OCI-LY3 (cell line): ENCODE measurements around the gene NHERF2.

Experiments
- H2AFZ ChIP-seq: fragments of 200-600, 300-600 bp; shearing (Covaris generic); 2 replicates; pipeline ENCODE4 v1.6.0; 2014; ENCODE audit warnings: antibody characterized with exemption, low read depth, low read length
- H3K27ac ChIP-seq: fragments of 200-600, 300-600 bp; sonication (generic); 2 replicates; pipeline ENCODE4 v1.5.1; 2014; ENCODE audit warnings: mild to moderate bottlenecking, low read length, moderate library complexity, mixed read lengths
- H3K27me3 ChIP-seq: fragments of 200-600, 300-600 bp; sonication (generic); 2 replicates; pipeline ENCODE4 v1.6.1; 2014; ENCODE audit warnings: low read depth, low read length, mixed read lengths
- H3K36me3 ChIP-seq: fragments of 200-600, 300-600 bp; sonication (generic); replicated peaks from 2 replicates; pipeline ENCODE3; 2014; ENCODE audit warnings: low read depth, low read length, mixed read lengths
- H3K4me1 ChIP-seq: fragments of 300-600, 200-600 bp; sonication (generic); 2 replicates; pipeline ENCODE4 v1.6.1; 2014; ENCODE audit warnings: low read length, mixed read lengths
- H3K4me2 ChIP-seq: fragments of 200-600, 300-600 bp; sonication (generic); 2 replicates; pipeline ENCODE4 v1.6.1; 2014; ENCODE audit warnings: low read length, mixed read lengths
- H3K4me3 ChIP-seq: fragments of 300-600, 200-600 bp; sonication (generic); 2 replicates; pipeline ENCODE4 v1.5.1; 2014; ENCODE audit warnings: antibody characterized with exemption, mild to moderate bottlenecking, low read length, moderate library complexity
- H3K79me2 ChIP-seq: fragments of 300-600, 200-600 bp; shearing (Covaris generic); 2 replicates; pipeline ENCODE4 v1.6.1; 2014; ENCODE audit warnings: mild to moderate bottlenecking, low read length, mixed read lengths
- H3K9ac ChIP-seq: fragments of 300-600, 200-600 bp; shearing (Covaris generic); 2 replicates; pipeline ENCODE4 v1.6.0; 2014; ENCODE audit warnings: mild to moderate bottlenecking, low read length, moderate library complexity
- H3K9me3 ChIP-seq: fragments of 200-600, 300-600 bp; shearing (Covaris generic); 2 replicates; pipeline ENCODE4 v1.6.1; 2014; ENCODE audit warnings: low read length, mixed read lengths; ENCODE audit not compliant: insufficient read depth
- H4K20me1 ChIP-seq: fragments of 200-600, 300-600 bp; sonication (generic); 2 replicates; pipeline ENCODE4 v1.6.1; 2016; ENCODE audit warnings: low read length, mixed read lengths; ENCODE audit not compliant: insufficient read depth
- EZH2phosphoT487 ChIP-seq: fragments of 200-600 bp; shearing (Covaris generic); IDR thresholded peaks from 2 replicates; pipeline ENCODE4 v1.6.1; 2018; ENCODE audit warnings: antibody characterized with exemption, mixed run types, low read depth
- TF ChIP-seq, protein P1 (sequence below): fragments of 200-600, 300-600 bp; sonication (generic); IDR thresholded peaks from 2 replicates; pipeline ENCODE4 v1.5.1; 2014; ENCODE audit warnings: antibody characterized with exemption, low read length, low read depth

The NHERF2 gene

DNA sequence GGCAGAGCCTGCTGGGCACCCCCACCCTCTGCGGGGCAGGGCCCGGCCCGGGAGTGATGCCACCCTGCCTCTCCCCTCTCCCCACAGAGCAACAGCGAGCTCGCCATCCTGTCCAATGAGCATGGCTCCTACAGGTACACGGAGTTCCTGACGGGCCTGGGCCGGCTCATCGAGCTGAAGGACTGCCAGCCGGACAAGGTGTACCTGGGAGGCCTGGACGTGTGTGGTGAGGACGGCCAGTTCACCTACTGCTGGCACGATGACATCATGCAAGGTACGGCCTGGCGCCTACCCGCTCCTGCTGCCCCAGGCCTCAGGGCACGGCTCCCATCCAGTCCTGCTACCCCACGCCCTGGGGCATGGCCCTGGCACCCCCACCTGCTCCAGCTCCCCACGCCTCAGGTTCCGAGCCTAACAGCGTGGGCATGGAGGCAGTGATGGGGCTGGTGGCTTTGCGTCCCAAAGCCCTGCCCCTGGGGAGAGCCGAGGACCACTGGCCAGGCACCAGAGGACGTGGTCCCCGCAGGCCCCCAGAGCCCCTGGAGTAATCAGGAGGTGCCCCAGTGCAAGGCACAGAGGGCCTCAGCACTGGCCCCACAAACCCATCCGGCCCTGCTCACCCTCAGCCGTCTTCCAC, 59.5 kb downstream of the NHERF2 start:
- H3K27ac ChIP-seq: no peak overlapping the region
- TF ChIP-seq, protein P1, sequence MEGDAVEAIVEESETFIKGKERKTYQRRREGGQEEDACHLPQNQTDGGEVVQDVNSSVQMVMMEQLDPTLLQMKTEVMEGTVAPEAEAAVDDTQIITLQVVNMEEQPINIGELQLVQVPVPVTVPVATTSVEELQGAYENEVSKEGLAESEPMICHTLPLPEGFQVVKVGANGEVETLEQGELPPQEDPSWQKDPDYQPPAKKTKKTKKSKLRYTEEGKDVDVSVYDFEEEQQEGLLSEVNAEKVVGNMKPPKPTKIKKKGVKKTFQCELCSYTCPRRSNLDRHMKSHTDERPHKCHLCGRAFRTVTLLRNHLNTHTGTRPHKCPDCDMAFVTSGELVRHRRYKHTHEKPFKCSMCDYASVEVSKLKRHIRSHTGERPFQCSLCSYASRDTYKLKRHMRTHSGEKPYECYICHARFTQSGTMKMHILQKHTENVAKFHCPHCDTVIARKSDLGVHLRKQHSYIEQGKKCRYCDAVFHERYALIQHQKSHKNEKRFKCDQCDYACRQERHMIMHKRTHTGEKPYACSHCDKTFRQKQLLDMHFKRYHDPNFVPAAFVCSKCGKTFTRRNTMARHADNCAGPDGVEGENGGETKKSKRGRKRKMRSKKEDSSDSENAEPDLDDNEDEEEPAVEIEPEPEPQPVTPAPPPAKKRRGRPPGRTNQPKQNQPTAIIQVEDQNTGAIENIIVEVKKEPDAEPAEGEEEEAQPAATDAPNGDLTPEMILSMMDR: no peak
- no peak for TF ChIP-seq EZH2phosphoT487
- H3K9ac ChIP-seq: no peak overlapping the region

DNA sequence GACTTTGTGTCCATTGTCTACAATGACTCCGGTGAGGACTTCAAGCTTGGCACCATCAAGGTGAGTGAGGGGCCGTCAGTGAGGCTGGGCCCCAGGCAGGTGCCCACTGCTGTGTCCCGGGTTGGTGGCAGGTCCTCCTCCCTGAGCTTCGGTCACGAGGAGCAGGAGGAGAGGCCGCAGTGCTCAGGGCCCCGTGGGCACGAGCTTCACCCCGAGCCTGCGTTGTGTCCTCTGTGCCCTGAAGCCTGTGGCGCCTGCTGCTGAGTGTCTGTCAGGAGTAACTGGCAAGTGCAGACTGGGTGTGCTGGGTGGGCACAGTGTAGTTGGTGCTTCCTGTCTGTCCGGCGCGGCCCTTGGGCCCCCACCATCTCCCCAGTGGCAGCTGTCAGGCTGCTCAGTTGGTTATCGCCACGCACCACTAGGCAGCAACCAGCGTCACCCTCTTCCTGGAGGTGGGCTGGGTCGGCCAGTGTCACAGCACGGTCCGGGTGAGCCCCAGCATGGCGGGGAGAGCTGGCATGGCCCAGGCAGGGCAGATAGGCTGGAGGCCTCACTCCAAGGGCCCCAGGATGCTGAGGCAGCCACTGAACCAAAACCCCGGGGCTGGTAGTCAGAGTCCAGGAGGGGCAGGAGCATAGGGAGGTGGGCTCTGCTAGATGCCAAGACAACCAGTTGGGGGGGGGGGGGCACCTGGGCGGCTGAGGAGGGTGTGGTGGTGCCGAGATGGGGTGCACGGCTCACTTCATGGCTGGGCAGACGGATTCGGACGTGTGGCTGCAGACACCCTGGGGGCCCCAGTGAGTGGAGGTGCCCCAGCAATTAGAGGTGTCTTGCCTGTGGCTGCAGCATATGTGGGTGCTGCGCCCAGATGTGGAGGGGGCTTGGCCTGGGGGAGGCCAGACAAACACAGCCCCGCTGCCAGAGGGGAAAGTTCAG, 60.4 kb downstream of the NHERF2 start:
- Histone ChIP-seq H3K27me3 (no peaks in the 10 kb centered on the region), H3K27ac (no peak overlapping the region), H3K4me1 (no peaks in the 10 kb centered on the region), H3K9me3 (no peaks in the 10 kb centered on the region), H4K20me1 (no peaks in the 10 kb centered on the region), H3K79me2 (no peaks in the 10 kb centered on the region), H3K9ac (no peak overlapping the region), H3K4me3 (no peak overlapping the region), H3K4me2 (no peak overlapping the region), H3K36me3 (peaks cover 4% of the 10 kb centered on the region), H2AFZ (no peak overlapping the region)
- no peak for TF ChIP-seq EZH2phosphoT487
- TF ChIP-seq, protein P1: no peak

More for the DNA sequence above, 59.5 kb downstream of the NHERF2 start:
- no peak overlapping the region for H2AFZ ChIP-seq
- H3K4me1 ChIP-seq: no peaks in the 10 kb centered on the region
- no peak overlapping the region for H3K4me2 ChIP-seq
- H3K9me3 ChIP-seq: no peaks in the 10 kb centered on the region
- H3K36me3 ChIP-seq: peaks cover 4% of the 10 kb centered on the region
- no peaks in the 10 kb centered on the region for H3K79me2 ChIP-seq
- H3K4me3 ChIP-seq: no peak overlapping the region
- no peaks in the 10 kb centered on the region for H3K27me3 ChIP-seq
- no peaks in the 10 kb centered on the region for H4K20me1 ChIP-seq

DNA sequence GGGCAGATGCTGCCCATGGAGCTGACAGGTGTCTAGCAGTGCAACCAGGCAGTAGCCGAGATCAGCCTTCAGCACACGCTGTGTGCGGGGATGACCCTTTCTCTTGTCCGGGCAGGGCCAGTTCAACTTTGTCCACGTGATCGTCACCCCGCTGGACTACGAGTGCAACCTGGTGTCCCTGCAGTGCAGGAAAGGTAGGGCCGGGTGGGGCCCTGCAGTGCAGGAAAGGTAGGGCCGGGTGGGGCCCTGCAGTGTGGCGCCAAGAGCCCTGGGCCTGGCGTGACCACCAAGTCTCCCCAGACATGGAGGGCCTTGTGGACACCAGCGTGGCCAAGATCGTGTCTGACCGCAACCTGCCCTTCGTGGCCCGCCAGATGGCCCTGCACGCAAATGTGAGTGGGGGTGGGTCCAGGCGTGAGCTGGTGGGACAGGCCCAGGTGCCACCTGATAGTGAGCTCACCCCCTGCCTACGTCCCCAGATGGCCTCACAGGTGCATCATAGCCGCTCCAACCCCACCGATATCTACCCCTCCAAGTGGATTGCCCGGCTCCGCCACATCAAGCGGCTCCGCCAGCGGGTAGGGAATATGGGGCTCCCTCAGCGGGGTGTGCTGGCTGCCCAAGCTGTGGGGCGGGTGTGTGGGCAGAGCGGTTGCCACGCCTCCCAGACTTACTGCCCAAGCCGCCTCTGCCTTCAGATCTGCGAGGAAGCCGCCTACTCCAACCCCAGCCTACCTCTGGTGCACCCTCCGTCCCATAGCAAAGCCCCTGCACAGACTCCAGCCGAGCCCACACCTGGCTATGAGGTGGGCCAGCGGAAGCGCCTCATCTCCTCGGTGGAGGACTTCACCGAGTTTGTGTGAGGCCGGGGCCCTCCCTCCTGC, 61.3 kb downstream of the NHERF2 start:
- H3K9ac ChIP-seq: no peak overlapping the region
- peaks cover 4% of the 10 kb centered on the region for H3K36me3 ChIP-seq
- no peak overlapping the region for H3K27ac ChIP-seq
- H3K79me2 ChIP-seq: no peaks in the 10 kb centered on the region
- TF ChIP-seq, protein P1: no peak
- TF ChIP-seq EZH2phosphoT487: no peak
- H3K4me3 ChIP-seq: no peak overlapping the region
- no peaks in the 10 kb centered on the region for H3K4me1 ChIP-seq
- H3K4me2 ChIP-seq: no peak overlapping the region
- no peaks in the 10 kb centered on the region for H3K9me3 ChIP-seq
- no peaks in the 10 kb centered on the region for H4K20me1 ChIP-seq
- no peaks in the 10 kb centered on the region for H3K27me3 ChIP-seq
- H2AFZ ChIP-seq: no peak overlapping the region
